IPS-20b (cell line): ENCODE measurements around the gene C1orf50.

Experiments used
- H3K27ac ChIP-seq: one replicate; pipeline ENCODE4 v1.5.1; 2013; ENCODE audit warnings: low read length
- H3K27me3 ChIP-seq: 2 replicates; pipeline ENCODE4 v1.6.1; 2013; ENCODE audit warnings: mild to moderate bottlenecking, low read length, inconsistent platforms; ENCODE audit not compliant: insufficient read depth
- H3K36me3 ChIP-seq: 2 replicates; pipeline ENCODE4 v1.6.1; 2013; ENCODE audit warnings: low read depth, mild to moderate bottlenecking, inconsistent platforms, low read length, moderate library complexity; ENCODE audit not compliant: insufficient read depth
- H3K4me1 ChIP-seq: 2 replicates; pipeline ENCODE4 v1.6.1; 2013; ENCODE audit warnings: mild to moderate bottlenecking, control low read depth, inconsistent platforms, low read length, moderate library complexity; ENCODE audit not compliant: insufficient read depth
- H3K4me3 ChIP-seq: 2 replicates; pipeline ENCODE4 v1.5.1; 2013; ENCODE audit warnings: mild to moderate bottlenecking, low read length, inconsistent platforms
- H3K9ac ChIP-seq: 2 replicates; pipeline ENCODE4 v1.6.1; 2013; ENCODE audit warnings: low read depth, mild to moderate bottlenecking, inconsistent platforms, low read length, moderate library complexity
- H3K9me3 ChIP-seq: 2 replicates; pipeline ENCODE4 v1.6.1; 2013; ENCODE audit warnings: mild to moderate bottlenecking, low read depth, low read length, inconsistent platforms; ENCODE audit not compliant: insufficient read depth

The C1orf50 gene

DNA sequence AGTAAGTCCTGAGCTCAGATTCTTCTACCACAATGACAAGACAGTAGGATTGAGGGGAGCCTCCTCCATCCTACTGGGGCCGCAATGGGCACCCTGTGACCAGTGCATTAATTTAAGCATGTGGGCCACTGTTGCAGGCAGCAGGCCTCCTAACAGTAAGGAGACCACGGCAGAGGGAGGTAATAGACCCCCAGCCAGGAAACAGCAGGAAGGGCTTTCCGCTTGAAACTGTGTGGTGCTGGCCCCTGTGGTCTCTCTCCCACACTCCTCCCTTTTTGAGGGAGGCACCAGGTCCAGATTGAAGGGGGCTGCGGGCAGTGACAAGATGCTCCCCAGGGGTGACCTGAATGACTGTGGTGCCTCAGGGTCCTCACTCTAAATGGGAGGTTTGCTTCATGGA lies 25.3 kb upstream of the C1orf50 start:
- Histone ChIP-seq H3K27ac (no peak overlapping the region), H3K4me3 (no peak overlapping the region), H3K9ac (no peak overlapping the region), H3K36me3 (peaks cover 16% of the 10 kb centered on the region), H3K9me3 (no peaks in the 10 kb centered on the region), H3K27me3 (no peaks in the 10 kb centered on the region), H3K4me1 (peaks cover 17% of the 10 kb centered on the region; the same call in 1 of the 2 replicates)

GRCh38 chr1:42742141-42742540 lies 24.9 kb upstream of the C1orf50 start:
- H3K4me3 ChIP-seq = no peak overlapping the region
- no peak overlapping the region for H3K27ac ChIP-seq
- H3K4me1 ChIP-seq = peaks cover 17% of the 10 kb centered on the region; the same call in 1 of the 2 replicates
- no peak overlapping the region for H3K9ac ChIP-seq
- H3K27me3 ChIP-seq = no peaks in the 10 kb centered on the region
- peaks cover 20% of the 10 kb centered on the region for H3K36me3 ChIP-seq
- H3K9me3 ChIP-seq = no peaks in the 10 kb centered on the region

DNA sequence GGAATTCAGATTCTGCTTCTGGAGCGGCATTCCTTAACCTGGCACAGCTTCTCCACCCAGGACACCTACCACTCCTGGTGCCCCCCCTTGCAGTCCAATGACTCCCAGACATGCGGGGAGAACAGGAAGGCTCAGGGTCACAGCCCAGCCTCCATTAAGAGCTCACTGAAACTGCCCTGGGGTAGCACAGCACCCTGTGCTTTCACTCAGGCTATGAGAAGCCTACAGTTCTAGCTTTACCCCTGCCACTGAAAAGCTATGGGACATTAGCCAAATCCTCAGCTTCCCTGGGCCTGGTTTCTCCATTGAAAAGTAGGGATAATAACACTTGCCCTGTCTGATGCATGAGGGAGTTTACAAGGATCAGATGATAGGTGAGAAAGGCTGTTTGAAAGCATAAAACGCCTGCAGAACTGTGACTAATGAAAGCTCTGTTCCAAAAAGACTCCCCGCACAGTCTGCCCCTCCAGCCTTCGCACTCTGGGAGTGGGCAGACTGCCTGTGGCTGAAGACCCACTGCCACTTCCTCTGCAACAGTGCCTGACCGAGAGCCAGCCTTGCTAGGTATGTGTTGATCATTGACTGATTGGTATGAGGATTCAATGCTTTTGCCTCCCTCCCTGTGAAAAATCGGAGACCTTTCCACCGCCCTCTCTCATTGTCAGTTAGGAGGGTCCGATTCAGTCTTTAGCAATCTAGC lies 24.3 kb upstream of the C1orf50 start:
- Histone ChIP-seq H3K4me3 (no peak overlapping the region), H3K36me3 (peaks cover 26% of the 10 kb centered on the region), H3K27ac (no peak overlapping the region), H3K4me1 (peaks cover 17% of the 10 kb centered on the region; the same call in 1 of the 2 replicates), H3K27me3 (no peaks in the 10 kb centered on the region), H3K9ac (no peak overlapping the region), H3K9me3 (no peaks in the 10 kb centered on the region)

- Histone ChIP-seq H3K9ac (no peak overlapping the region), H3K36me3 (peaks cover 33% of the 10 kb centered on the region), H3K27me3 (no peaks in the 10 kb centered on the region)
These were observed 23.5 kb upstream of the C1orf50 start for GRCh38 chr1:42743317-42744147.

GRCh38 chr1:42744148-42744413 lies 23.0 kb upstream of the C1orf50 start:
- no peak overlapping the region for H3K4me3 ChIP-seq
- H3K27ac ChIP-seq = no peak overlapping the region
- peaks cover 39% of the 10 kb centered on the region for H3K36me3 ChIP-seq
- H3K4me1 ChIP-seq = peaks cover 17% of the 10 kb centered on the region; the same call in 1 of the 2 replicates
- H3K9ac ChIP-seq = no peak overlapping the region
- no peaks in the 10 kb centered on the region for H3K9me3 ChIP-seq
- H3K27me3 ChIP-seq = no peaks in the 10 kb centered on the region

More at GRCh38 chr1:42743317-42744147, 23.5 kb upstream of the C1orf50 start:
- H3K4me3 ChIP-seq = no peak overlapping the region
- H3K27ac ChIP-seq = no peak overlapping the region
- peaks cover 17% of the 10 kb centered on the region; the same call in 1 of the 2 replicates for H3K4me1 ChIP-seq
- no peaks in the 10 kb centered on the region for H3K9me3 ChIP-seq

- peaks cover 52% of the 10 kb centered on the region for H3K36me3 ChIP-seq
- H3K9ac ChIP-seq = no peak overlapping the region
- H3K9me3 ChIP-seq = no peaks in the 10 kb centered on the region
- no peak overlapping the region for H3K4me3 ChIP-seq
- H3K27me3 ChIP-seq = no peaks in the 10 kb centered on the region
- peaks cover 4% of the 10 kb centered on the region; the same call in 1 of the 2 replicates for H3K4me1 ChIP-seq
- no peak overlapping the region for H3K27ac ChIP-seq
These were observed 21.2 kb upstream of the C1orf50 start for GRCh38 chr1:42745851-42746250.

- Histone ChIP-seq H3K4me3 (no peak overlapping the region), H3K9me3 (no peaks in the 10 kb centered on the region), H3K36me3 (peaks cover 53% of the 10 kb centered on the region), H3K27ac (no peak overlapping the region), H3K27me3 (no peaks in the 10 kb centered on the region), H3K4me1 (peaks cover under 1% of the 10 kb centered on the region; the same call in 1 of the 2 replicates), H3K9ac (no peak overlapping the region)
These were observed 20.5 kb upstream of the C1orf50 start for GRCh38 chr1:42746436-42747105.

DNA sequence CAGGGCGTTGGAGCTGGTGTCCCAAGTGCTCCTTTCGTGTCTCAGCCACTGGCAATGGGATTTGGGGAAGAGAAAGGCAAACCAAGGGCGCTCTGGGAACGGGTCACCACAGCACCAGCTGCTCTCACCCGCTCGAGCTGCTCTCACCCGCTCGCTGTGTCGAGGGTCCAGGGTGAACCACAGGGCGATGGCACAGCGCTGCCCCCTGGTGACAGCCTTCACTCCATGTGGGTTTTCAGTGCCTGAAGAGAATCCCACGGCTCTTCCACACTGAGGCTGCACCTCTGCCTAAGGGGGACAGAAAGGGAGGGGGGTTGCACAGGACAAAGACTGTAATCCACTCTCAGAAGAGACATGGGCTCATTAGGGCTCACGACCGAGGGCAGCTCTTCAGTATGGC lies 19.9 kb upstream of the C1orf50 start:
- no peaks in the 10 kb centered on the region for H3K27me3 ChIP-seq
- no peaks in the 10 kb centered on the region for H3K9me3 ChIP-seq
- H3K27ac ChIP-seq = no peak overlapping the region
- peaks cover 59% of the 10 kb centered on the region for H3K36me3 ChIP-seq
- H3K4me1 ChIP-seq = no peaks in the 10 kb centered on the region
- H3K9ac ChIP-seq = no peak overlapping the region
- H3K4me3 ChIP-seq = no peak overlapping the region

- Histone ChIP-seq H3K4me3 (no peak overlapping the region), H3K9ac (no peak overlapping the region), H3K27me3 (no peaks in the 10 kb centered on the region), H3K27ac (no peak overlapping the region), H3K9me3 (no peaks in the 10 kb centered on the region), H3K4me1 (no peaks in the 10 kb centered on the region), H3K36me3 (peaks cover 67% of the 10 kb centered on the region)
These were observed 19.0 kb upstream of the C1orf50 start for GRCh38 chr1:42748021-42748420.

DNA sequence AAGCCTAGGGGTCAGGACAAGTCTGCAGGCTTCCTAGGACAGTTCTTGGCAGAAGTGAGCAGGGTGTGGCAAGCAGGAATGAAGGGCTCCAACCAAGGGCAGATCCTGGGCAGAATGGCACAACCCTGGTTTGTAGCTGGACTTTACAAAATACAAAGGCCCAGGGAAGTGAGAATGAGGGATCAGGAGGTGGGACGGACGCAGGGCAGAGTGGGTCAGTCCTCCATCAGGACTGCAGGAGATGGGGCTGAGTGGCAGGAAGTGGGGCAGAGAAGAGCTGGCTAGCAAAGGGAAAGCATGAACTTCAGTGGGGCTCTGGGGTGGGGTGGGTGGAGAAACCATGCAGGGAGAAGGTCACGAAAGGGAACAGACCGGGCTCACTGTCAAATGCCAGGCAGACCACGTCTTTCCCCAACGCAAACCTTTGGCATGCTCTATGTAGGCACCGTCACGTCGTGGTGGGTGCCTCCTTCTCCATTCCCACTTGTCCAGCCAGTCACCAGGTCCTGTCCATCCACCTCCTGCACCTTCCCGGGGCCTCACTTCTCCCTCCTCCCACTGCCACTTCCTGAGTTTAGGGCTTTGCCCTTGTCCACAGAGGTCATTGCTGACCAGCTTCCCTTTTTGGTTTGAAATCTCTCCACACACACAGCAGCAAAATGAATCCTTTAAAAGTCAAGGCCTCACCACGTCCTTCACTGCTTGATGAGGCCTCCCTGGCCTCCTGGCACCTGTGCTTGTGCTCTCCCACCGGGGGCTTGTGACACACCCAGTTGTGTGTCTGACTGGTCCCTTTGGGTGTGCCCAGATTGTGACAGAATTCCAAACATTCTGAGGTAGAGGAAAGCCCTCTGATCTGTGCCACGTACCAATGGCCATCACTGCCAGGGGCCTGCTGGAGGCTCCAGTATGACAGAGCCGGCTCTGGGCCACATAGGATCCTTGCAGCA lies 18.3 kb upstream of the C1orf50 start:
- H3K4me3 ChIP-seq = no peak overlapping the region
- no peaks in the 10 kb centered on the region for H3K4me1 ChIP-seq
- no peaks in the 10 kb centered on the region for H3K9me3 ChIP-seq
- H3K36me3 ChIP-seq = peaks cover 75% of the 10 kb centered on the region
- no peak overlapping the region for H3K9ac ChIP-seq
- H3K27ac ChIP-seq = no peak overlapping the region
- H3K27me3 ChIP-seq = no peaks in the 10 kb centered on the region

- no peak overlapping the region for H3K27ac ChIP-seq
- no peaks in the 10 kb centered on the region for H3K4me1 ChIP-seq
- no peak overlapping the region for H3K9ac ChIP-seq
- H3K36me3 ChIP-seq = peaks cover 88% of the 10 kb centered on the region
- H3K4me3 ChIP-seq = no peak overlapping the region
- no peaks in the 10 kb centered on the region for H3K9me3 ChIP-seq
- no peaks in the 10 kb centered on the region for H3K27me3 ChIP-seq
These were observed 17.0 kb upstream of the C1orf50 start for GRCh38 chr1:42750041-42750440.
